HG03354 (cell line): ENCODE measurements around the gene FILIP1L.

Experiments used
- ATAC-seq: cut with Tn5 transposase; IDR thresholded peaks from one replicate; pipeline ENCODE4 v1.9.1; 2021; ENCODE audit warnings: mild to moderate bottlenecking; ENCODE audit not compliant: unreplicated experiment, poor library complexity, severe bottlenecking

Gene FILIP1L

GRCh38 chr3:100024520-100025303 is 89.6 kb downstream of the FILIP1L start:
- no peak for ATAC-seq

DNA sequence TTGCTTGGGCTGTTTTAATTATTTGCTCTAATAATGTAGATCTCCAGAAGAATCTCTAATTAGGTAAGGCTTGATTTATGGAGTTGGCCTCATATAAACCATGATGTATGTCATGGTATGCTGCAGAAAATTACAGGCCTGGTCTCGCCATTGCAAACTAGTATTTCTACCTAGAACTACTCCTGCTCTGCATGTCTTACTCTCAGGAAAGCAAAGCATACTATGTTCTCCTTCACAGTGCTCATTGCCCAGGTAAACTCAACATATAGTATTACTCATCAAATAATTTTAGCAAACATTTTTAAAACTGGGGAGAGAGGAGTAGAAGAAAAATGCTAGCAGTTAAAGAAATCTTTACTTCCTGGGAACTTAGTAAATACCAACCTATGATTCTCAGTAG is 90.7 kb downstream of the FILIP1L start:
- no peak for ATAC-seq

DNA sequence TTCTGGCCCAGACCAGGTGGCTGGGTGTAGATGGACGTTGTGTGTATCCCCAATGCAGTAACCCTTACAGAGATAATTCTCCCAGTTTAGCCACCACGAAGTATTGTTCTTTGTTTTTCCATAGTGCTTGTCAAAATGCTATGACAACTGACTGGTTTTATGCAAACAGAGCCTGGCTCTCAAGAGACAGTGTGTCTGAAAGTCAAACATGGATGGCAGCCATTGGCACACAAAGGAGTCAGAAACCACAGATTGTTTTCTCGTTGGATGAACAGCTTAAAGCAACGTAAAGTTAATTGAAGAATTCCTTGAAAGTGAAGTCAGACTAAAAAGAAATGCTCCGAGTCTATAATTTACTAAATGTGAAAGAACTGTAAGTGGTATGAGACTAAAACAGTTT is 91.2 kb downstream of the FILIP1L start:
- no peak for ATAC-seq

- no peak for ATAC-seq
These were observed 91.8 kb downstream of the FILIP1L start for GRCh38 chr3:100022506-100022905.

DNA sequence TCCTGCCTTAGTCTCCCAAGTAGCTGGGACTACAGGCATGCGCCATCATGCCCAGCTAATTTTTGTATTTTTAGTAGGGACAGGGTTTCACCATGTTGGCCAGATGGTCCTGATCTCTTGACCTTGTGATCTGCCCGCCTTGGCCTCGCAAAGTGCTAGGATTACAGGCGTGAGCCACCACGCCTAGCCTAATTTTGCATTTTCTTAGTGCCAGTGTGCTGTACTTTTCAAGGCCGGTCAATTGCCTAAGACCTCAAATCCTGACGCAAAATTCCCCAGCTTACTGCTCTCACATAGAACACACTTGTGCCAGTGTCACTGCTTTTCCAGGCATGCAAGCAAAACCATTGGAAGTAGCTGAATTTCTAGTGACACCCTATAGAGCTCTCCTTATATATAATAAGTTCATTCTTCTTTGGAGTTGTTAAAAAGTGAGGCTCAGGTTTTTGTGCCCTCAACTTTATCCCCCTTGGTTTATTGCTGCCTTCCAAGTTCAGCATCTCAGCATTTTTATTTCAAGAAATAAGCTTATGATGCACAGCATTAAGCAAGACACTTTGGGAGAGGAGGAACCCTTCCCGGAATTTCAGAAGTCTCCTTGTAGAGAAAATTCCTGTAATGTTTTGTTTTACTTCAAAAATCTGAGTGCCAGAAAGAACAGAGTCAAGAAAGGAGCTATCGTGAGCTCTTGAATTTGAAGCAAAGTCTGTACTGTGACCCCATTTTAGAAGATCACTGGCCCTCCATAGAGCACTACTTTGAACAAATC is 93.2 kb downstream of the FILIP1L start:
- ATAC-seq = no peak

- no peak for ATAC-seq
These were observed 94.6 kb downstream of the FILIP1L start for GRCh38 chr3:100019719-100020118.

DNA sequence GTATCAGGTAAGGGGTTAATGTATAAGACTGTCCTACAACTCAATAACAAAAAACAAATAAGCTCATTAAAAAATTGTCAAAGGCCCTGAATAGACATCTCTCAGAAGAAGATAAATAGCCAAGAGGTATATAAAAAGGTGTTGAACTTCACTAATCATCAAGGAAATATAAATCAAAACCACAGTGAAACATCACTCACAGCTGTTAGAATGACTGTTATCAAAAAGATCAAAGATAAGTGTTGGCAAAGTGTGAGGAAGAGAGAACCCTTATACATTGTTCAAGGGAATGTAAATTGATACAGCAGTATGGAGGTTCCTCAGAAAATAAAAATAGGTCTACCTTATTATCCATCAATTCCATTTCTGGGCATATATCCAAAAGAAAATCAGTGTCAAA is 95.5 kb downstream of the FILIP1L start:
- no peak for ATAC-seq

DNA sequence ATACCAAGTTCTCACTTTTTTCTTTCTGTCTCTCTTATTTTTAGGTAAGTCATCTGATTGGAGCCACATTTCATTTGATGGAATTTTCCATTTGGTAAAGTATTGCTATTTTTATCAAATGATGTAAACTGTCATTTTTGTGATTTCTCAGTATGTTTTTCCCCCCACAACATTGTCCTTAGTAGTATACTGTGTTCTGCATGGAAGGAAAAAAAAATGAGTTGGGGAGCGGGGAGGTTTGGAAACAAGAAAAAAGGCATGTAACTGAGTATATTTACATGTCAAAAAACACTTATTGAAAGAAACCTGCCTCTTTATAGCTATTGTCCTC is 104.2 kb downstream of the FILIP1L start:
- no peak for ATAC-seq

GRCh38 chr3:100009276-100010086 is 104.8 kb downstream of the FILIP1L start:
- ATAC-seq = no peak

DNA sequence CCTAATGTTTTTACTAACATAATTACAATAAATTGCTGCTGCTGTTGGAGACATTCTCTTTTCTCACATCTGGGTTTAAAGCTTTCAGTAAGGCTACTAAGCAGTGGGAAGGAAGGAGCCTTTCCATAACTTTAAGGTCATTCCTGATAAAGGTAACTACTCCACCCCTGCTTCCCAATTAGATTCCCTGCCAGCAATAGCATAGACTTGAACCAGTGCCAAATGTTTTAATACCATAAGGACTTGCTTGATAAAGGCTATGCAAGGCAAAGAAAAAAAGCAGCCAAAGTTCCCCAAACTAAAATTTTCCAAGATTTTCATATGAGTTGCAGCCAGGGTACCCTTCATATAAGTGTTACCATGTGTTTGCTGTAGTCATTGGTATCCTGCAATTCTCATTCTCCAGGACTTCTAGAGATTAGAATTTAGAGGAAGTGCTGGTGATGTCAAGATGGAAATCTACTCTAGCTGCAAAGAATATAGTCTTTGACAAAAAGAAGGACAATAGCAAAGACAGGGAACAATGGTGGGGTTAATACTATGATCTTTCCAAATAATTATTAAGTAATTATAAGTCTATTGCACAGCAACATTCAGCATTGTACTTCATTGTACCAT is 106.1 kb downstream of the FILIP1L start:
- ATAC-seq = no peak

DNA sequence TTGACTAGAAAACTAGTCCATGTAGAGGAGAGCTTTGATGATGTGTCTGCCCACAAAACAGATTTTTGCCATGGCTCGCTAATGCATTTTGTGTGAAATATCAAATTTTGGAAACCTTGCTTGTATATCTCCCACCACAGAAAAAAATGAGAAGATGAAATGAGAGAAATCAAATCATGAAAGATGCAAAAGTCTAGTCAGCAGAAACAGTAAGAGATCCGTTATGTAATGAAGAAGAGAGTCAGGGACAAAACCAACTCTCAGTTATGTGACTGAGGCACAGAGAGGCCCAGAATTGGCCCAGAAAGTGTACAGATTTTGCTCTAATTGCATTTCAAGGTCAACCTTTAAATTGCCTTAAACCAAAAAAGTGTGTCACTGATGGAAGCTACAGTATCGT is 107.0 kb downstream of the FILIP1L start:
- no peak for ATAC-seq

GRCh38 chr3:100006570-100007271 is 107.6 kb downstream of the FILIP1L start:
- ATAC-seq = no peak

DNA sequence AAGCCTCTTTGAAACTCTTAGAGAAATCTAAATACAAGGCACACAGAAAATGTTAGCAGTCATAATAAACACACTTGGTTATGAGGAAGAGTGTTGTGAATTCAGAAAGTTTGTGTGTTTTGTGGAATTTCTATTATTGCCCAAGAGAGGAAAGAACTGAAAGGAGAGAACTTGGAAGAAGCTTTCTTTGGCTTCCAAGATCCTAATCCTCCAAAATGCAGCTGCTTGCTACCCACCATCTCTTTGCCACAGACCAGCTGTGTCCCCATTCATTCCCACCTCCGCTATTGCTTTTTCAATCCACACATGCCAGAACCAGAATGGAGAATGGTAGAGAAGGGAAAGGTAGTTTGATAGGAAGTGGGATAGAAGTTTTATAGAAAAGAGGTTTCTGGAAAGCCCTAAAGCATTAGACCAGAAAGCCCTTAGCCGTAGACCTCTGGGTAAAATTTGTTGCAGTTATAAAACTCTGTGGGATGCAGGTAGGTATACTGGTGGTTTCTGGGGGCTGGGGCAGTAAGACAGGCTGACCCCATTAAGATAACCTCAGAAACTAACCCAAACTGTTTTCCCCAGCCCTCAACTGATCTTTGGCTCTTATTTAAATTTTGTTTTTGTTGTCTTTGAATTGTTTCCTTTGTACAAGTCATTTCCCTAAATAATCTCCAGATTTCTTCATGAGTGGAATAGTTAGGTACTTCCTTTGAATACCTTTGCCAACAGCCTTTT is 108.5 kb downstream of the FILIP1L start:
- no peak for ATAC-seq

DNA sequence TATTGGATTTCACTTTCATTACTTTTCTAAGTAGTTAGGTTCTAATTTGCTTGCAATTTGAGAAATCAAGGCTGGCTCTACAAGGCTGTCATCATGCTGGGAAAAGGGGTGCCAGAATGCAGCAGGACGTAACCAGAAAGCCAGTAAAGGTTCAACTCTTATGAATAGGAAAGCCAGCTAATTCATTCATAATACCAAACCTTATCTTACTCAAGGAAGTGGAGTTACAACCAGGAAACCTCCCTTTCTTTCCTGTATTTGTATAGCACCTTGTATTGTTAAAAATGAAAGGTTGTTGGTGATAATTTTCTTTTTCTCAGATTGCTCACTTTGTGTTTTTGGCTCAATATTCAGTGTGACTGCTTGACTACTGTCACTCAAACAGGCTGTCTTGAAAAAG is 109.4 kb downstream of the FILIP1L start:
- no peak for ATAC-seq

DNA sequence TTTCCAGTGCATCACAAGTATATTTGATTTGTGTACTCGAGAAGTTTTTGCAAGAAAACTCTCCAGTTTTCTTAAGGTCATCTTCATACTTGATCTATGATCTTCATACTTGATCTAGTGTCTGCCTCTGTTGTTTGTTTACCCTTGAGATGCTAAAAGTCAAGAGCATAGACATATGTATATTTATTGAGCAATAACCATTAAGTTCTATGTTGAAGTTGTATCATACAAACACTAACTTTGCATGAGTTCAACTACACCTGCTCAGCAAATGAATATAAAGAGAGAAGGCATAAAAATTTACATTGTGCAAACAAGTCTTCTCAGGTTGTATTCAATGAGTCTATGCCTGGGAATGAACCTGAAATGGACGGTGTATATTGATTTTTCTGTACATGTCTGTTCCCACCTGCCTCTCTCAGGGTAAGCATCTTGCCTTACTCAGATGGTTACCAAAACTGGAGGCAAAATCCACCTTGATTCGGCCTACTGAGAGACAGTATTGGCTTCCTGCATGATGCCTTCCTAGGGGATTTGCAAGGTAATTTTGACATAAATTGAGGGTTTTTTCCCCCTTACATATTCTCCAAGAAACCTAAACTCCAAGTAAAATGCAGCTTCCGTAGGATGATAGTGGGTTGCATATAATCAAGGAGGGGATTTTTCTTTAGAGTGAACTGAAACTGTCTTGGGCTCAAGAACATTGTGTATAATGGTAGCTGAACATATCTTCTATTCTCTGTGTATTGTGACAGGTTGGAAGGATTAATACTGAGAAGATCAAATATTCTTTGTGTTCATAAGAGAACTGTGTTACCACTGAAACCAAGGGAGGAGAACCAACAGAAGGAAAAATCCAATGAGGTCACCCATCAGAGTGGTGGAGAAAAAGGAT is 110.4 kb downstream of the FILIP1L start:
- no peak for ATAC-seq

- no peak for ATAC-seq
These were observed 111.5 kb downstream of the FILIP1L start for GRCh38 chr3:100002599-100003350.

DNA sequence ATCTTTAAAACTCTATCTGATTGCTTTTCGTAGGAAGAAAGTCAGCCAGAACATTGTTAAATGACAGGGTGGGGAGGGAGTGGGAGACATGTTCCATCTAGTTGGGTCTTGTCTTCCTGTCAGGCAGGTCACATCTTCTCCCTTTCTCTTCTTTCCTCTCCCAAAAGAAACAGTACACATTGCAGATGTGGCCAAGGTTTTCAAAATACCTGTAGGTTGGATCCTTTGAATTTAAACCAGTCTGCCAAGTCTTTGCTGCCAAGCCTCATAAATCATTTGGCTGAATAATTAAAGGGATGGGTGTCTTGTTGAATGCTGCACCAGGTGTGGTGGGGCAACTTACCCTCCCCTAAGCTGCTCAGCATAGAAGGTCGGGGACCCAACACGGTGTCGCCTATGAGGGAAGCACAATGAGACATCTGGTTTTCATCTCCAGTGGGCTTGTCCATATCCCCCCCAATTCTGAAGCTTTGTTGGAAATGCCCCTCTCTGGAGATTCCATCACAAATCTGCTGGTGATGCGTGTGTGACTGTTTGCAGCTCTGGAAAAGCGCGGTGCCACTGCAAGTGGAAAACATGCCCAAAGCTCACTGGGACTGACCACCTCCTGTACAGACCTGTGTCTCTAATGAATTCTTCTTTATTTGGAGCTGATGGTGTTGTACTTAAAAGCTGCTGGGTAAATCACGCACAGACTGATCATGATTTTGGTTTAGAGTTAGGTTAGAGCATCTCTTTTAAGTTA is 112.6 kb downstream of the FILIP1L start:
- ATAC-seq = no peak
